Type B pancreatic cell (in vitro differentiated cells): ENCODE results near the gene CYREN. TPM values are rescaled to one million over a fixed set of nuclear protein-coding genes. Genes with fewer than 3 reads are reported as not detected.
"Not testable (repeated sequence)": the region's sequence is repeated elsewhere in the genome, so short reads cannot be mapped to it uniquely, and the experiment has no call there.

Experiments
- DNase-seq: peaks from one replicate; pipeline ENCODE4 v3.0.0; 2021; ENCODE audit warnings: mixed read lengths; ENCODE audit not compliant: unreplicated experiment; ENCODE audit errors: extremely low spot score
- H3K27ac Mint-ChIP-seq: 2 replicates; pipeline ENCODE4 v1.8.0; 2021; ENCODE audit warnings: mild to moderate bottlenecking, mixed read lengths
- H3K27me3 Mint-ChIP-seq: 2 replicates; pipeline ENCODE4 v1.8.0; 2021; ENCODE audit warnings: mixed read lengths
- H3K36me3 Mint-ChIP-seq: 2 replicates; pipeline ENCODE4 v1.8.0; 2021; ENCODE audit warnings: mixed read lengths
- H3K4me1 Mint-ChIP-seq: one replicate; pipeline ENCODE4 v1.8.0; 2021; ENCODE audit warnings: mixed read lengths; ENCODE audit not compliant: unreplicated experiment
- H3K4me3 Mint-ChIP-seq: 2 replicates; pipeline ENCODE4 v1.8.0; 2021; ENCODE audit warnings: mild to moderate bottlenecking, mixed read lengths
- H3K9me3 Mint-ChIP-seq: 2 replicates; pipeline ENCODE4 v1.8.0; 2021; ENCODE audit warnings: mixed read lengths
- CTCF ChIP-seq: fragments of 200-600 bp; sonication (generic); conservative IDR thresholded peaks from 2 replicates; pipeline ENCODE4 v1.5.0; 2021; ENCODE audit warnings: antibody characterized with exemption, mild to moderate bottlenecking
- microRNA-seq: library from miRNA; unstranded; fragments of <30 nt; microRNA quantifications from one replicate; pipeline ENCODE4, GENCODE V29; 2020
- total RNA-seq: library from RNA; stranded (reverse); gene quantifications from 2 replicates; pipeline ENCODE4 v1.2.1, GENCODE V29; 2021; ENCODE audit warnings: low replicate concordance

Gene CYREN
- total RNA-seq, 1 donor from 2014 or later: 51.0 TPM

- H3K36me3 Mint-ChIP-seq: no peaks in the 10 kb centered on the region
- H3K4me1 Mint-ChIP-seq: no peaks in the 10 kb centered on the region
- no peak for DNase-seq
- no peak for TF ChIP-seq CTCF
- H3K27ac Mint-ChIP-seq: no peak overlapping the region
- peaks cover 4% of the 10 kb centered on the region for H3K27me3 Mint-ChIP-seq
- H3K4me3 Mint-ChIP-seq: no peak overlapping the region
- H3K9me3 Mint-ChIP-seq: no peaks in the 10 kb centered on the region
Observed at GRCh38 chr7:135128931-135129330, 41.6 kb downstream of the CYREN start.

- not testable (repeated sequence) for H3K27ac Mint-ChIP-seq, H3K4me1 Mint-ChIP-seq, H3K9me3 Mint-ChIP-seq, H3K36me3 Mint-ChIP-seq, DNase-seq, H3K4me3 Mint-ChIP-seq, H3K27me3 Mint-ChIP-seq
Observed at GRCh38 chr7:135124631-135125030, 45.9 kb downstream of the CYREN start.

- peaks cover 6% of the 10 kb centered on the region for H3K9me3 Mint-ChIP-seq
- DNase-seq: no peak
- no peaks in the 10 kb centered on the region for H3K4me1 Mint-ChIP-seq
- H3K27ac Mint-ChIP-seq: no peak overlapping the region
- peaks cover 6% of the 10 kb centered on the region for H3K27me3 Mint-ChIP-seq
- H3K4me3 Mint-ChIP-seq: no peak overlapping the region
- no peak for TF ChIP-seq CTCF
- H3K36me3 Mint-ChIP-seq: peaks cover 4% of the 10 kb centered on the region
Observed at GRCh38 chr7:135121868-135122267, 48.6 kb downstream of the CYREN start.

DNA sequence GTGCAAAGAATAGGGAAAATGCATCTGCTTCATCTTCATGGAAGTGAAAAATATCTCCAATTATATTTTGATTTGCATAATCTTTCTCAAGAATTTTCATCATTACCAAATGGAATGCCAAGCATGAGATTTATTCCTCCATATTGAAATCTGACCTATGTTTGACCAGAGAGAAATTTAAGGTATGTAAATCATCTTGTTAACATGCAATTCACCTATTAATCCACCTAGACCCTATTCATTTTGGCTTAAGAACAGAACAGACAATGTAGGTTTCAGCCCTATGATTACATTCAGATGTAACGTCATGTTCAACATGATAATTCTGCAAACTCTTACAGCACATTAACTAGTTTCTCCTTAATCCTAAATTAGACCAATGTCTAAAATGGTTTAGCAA, 53.4 kb downstream of the CYREN start:
- no peak for DNase-seq
- Mint-ChIP-seq H3K36me3 (peaks cover 4% of the 10 kb centered on the region), H3K27ac (no peak overlapping the region), H3K27me3 (no peaks in the 10 kb centered on the region), H3K4me3 (no peak overlapping the region), H3K9me3 (peaks cover 6% of the 10 kb centered on the region), H3K4me1 (no peaks in the 10 kb centered on the region)
- no peak for TF ChIP-seq CTCF

Small RNA genes lying within 50 kb of the gene (microRNA-seq; reads per million reads assigned to microRNA genes)
- not detected for gene MIR6509

Other genes with a start within 250 kb of the CYREN start
- gene AGBL3, start 184.2 kb downstream of the CYREN start, total RNA-seq: 2.4 and 3.2 TPM in 2 replicates
- gene TMEM140, start 22.6 kb downstream of the CYREN start, total RNA-seq: 0.68 and 2.0 TPM in 2 replicates
- gene WDR91, start 40.8 kb upstream of the CYREN start, total RNA-seq: 10.0 and 25.8 TPM in 2 replicates
- gene STRA8, start 63.1 kb upstream of the CYREN start, total RNA-seq: not detected in 2 replicates